Measurements from ENCODE around the gene LTB4R2.

DNA sequence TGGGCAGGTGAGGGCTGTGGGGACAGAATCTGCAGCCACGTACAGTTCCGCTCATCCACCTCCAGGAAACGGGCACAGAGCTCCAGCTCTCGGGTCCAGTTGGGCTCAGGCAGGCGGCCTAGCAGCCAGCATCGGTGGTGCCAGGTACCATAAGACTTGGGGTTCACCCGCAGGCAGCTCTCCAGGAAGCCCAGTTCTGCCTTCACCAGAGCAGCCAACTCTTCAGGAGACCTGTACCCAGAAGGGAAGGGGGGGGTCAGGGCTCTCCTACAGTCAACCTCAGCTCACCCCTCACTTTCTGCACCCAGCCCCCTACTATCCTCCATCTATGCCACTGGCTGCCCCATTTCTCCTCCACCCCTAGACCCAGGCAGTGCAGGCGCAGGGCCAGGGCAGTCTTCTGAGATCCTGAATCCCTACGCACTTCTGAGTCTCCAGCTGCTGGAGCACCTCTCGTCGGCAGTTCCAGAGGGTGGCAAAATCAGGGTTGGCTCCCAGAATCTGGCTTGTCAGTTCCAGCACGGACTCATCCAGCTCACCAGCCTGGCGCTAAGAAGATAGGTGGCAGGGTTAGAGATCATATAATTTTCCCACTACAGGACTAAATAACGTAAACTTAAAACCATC lies 39.9 kb upstream of the LTB4R2 start:
- TF ChIP-seq EZH2 (IDR thresholded peaks at IDR 0.05) = no peak
- TF ChIP-seq, protein P1, sequence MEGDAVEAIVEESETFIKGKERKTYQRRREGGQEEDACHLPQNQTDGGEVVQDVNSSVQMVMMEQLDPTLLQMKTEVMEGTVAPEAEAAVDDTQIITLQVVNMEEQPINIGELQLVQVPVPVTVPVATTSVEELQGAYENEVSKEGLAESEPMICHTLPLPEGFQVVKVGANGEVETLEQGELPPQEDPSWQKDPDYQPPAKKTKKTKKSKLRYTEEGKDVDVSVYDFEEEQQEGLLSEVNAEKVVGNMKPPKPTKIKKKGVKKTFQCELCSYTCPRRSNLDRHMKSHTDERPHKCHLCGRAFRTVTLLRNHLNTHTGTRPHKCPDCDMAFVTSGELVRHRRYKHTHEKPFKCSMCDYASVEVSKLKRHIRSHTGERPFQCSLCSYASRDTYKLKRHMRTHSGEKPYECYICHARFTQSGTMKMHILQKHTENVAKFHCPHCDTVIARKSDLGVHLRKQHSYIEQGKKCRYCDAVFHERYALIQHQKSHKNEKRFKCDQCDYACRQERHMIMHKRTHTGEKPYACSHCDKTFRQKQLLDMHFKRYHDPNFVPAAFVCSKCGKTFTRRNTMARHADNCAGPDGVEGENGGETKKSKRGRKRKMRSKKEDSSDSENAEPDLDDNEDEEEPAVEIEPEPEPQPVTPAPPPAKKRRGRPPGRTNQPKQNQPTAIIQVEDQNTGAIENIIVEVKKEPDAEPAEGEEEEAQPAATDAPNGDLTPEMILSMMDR (IDR thresholded peaks at IDR 0.05) = no peak
